Left lung (tissue), 10 donors: ENCODE measurements around the gene GLCE. TPM values are rescaled to one million over a fixed set of nuclear protein-coding genes. Genes with fewer than 3 reads are reported as not detected.

Experiments used
- ATAC-seq: fragments of 200-7000 bp; cut with Tn5 transposase; one replicate; pipeline ENCODE4 v1.9.1; 2020; ENCODE audit warnings: moderate library complexity
- DNase-seq, 4 donors: peaks; one replicate each; pipeline ENCODE4 v3.0.0-alpha.2; 2013 to 2020
- H3K27ac ChIP-seq, 2 donors: fragments of 200-600 bp; sonication (generic) in 1 of 2; one replicate each; pipeline versions ENCODE4 v1.5.0 to v1.8.0; 2020 to 2021
- H3K27me3 ChIP-seq, 2 donors: fragments of 200-600 bp; sonication (generic) in 1 of 2; one replicate each; pipeline versions ENCODE4 v1.5.0 to v1.8.0; 2020 to 2021
- H3K36me3 ChIP-seq, 2 donors: fragments of 200-600 bp; sonication (generic) in 1 of 2; one replicate each; pipeline versions ENCODE4 v1.5.0 to v1.8.0; 2020 to 2021
- H3K4me1 ChIP-seq, 2 donors: fragments of 200-600 bp; one replicate each; pipeline ENCODE4 v1.8.0; 2021
- H3K4me3 ChIP-seq, 2 donors: fragments of 200-600 bp; sonication (generic) in 1 of 2; one replicate each; pipeline versions ENCODE4 v1.5.0 to v1.8.0; 2020 to 2021; ENCODE audit warnings: mild to moderate bottlenecking in 1 of 2
- H3K9me3 ChIP-seq, 2 donors: fragments of 200-600 bp; sonication (generic) in 1 of 2; one replicate each; pipeline versions ENCODE4 v1.5.0 to v1.8.0; 2020 to 2021
- intact Hi-C, 2 donors: fragments of 100-400 bp; cut with DNase I; formaldehyde crosslinking; loops; one replicate each; pipeline versions ENCODE4 v1.11.2 to v1.14.2; 2022
- polyA plus RNA-seq, 6 donors: library from polyadenylated mRNA; unstranded; fragments of 120-200 nt; gene quantifications; one replicate each; pipeline ENCODE4 v1.2.1, GENCODE V29; 2013; ENCODE audit not compliant: insufficient read length in 6 of 6
- total RNA-seq, 2 donors: library from RNA; stranded (reverse); fragmentation: NEBNext Ultra II Directional; extraction: Animal tissue kit (Norgen Biotek cat#: 25700); gene quantifications; one replicate each; pipeline ENCODE4 v1.2.1, GENCODE V29; 2021
- TF ChIP-seq, protein P1 (sequence below), 2 donors: fragments of 200-600 bp; sonication (generic) in 1 of 2; IDR thresholded peaks; one replicate each; pipeline versions ENCODE4 v1.5.0 to v1.8.0; 2021; ENCODE audit warnings: antibody characterized with exemption in 2 of 2
- donor health status: DM: no; HTN: yes; CAD: no.
- donor health status: DM: no; HTN: no; CAD: no.

Gene GLCE
- total and polyA plus RNA-seq, 8 donors: 18.2 to 66.6 (median 60.6) TPM

DNA sequence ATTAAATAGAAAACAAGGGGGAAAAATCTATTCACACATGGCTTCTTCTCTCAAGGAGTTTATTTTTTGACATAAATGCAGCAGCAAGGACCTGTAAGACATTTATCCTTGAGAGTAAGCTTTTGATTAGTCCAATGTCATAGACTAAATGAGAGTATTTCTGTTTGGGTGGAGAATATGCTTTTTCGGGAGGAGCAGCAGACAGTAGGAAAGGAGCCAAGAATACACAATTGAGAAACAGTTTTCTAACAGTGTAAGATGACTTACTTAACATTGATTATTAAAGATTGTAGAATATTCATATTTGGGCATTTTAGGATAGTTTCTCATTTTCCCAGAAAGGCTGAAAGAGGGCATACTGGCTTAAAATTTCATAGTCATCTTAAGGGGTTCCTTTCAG, 72.3 kb downstream of the GLCE start:
- DNase-seq: peak in 1 of 4 donors; percentile 27
- no peak for ATAC-seq
- no peaks in the 10 kb centered on the region for H3K27me3 ChIP-seq
- TF ChIP-seq, protein P1, sequence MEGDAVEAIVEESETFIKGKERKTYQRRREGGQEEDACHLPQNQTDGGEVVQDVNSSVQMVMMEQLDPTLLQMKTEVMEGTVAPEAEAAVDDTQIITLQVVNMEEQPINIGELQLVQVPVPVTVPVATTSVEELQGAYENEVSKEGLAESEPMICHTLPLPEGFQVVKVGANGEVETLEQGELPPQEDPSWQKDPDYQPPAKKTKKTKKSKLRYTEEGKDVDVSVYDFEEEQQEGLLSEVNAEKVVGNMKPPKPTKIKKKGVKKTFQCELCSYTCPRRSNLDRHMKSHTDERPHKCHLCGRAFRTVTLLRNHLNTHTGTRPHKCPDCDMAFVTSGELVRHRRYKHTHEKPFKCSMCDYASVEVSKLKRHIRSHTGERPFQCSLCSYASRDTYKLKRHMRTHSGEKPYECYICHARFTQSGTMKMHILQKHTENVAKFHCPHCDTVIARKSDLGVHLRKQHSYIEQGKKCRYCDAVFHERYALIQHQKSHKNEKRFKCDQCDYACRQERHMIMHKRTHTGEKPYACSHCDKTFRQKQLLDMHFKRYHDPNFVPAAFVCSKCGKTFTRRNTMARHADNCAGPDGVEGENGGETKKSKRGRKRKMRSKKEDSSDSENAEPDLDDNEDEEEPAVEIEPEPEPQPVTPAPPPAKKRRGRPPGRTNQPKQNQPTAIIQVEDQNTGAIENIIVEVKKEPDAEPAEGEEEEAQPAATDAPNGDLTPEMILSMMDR (IDR thresholded peaks at IDR 0.05): no peak
- H3K4me1 ChIP-seq: no peaks in the 10 kb centered on the region
- no peak overlapping the region for H3K27ac ChIP-seq
- H3K9me3 ChIP-seq: no peaks in the 10 kb centered on the region
- H3K36me3 ChIP-seq: peaks cover 0 to 12% of the 10 kb centered on the region in 2 donors
- intact Hi-C loops: no loop called here
- H3K4me3 ChIP-seq: no peak overlapping the region

DNA sequence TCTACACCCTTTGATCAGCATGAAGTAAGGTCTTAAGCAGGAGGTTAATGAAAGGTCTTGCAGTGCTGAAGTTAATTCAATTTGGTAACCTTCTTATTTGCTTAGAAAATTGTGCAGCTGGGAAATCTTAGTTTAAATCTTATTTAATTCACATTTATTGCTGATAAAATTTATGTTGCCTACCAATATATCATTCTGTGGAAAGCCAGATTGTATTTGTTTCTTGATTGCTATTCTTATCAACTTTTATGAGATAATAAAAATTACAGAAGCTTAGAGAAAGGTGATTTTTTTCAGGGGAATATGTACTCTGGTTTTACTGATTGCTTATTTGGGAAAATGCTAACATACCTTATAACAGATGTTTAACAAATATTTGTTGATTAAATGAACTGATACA, 74.2 kb downstream of the GLCE start:
- intact Hi-C loops: no loop called here
- DNase-seq (no peak), ATAC-seq (no peak)
- Histone ChIP-seq H3K9me3 (no peaks in the 10 kb centered on the region), H3K36me3 (peaks cover 0 to 2% of the 10 kb centered on the region in 2 donors), H3K4me1 (no peaks in the 10 kb centered on the region), H3K27ac (no peak overlapping the region), H3K4me3 (no peak overlapping the region), H3K27me3 (no peaks in the 10 kb centered on the region)
- TF ChIP-seq, protein P1 (IDR thresholded peaks at IDR 0.05): no peak

DNA sequence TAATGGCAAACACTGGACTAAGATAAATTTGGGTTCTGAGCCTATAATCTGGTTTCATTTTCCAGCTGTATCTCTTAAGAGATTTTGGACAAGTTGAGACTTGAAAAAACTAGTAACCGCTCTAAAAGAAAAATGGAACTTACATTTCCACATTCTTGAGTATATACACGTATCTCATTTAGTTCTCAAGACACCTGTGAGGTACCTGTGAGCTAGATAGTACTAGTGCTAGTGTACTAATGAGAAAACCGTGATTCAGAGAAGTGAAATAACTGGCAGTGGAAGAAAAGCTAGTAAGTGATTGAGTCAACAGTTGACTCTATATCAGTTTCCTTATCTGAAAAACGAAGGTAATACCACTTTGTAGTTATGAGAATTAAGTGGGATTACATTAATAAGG, 76.1 kb downstream of the GLCE start:
- Histone ChIP-seq H3K4me3 (no peak overlapping the region), H3K4me1 (no peaks in the 10 kb centered on the region), H3K27ac (no peak overlapping the region), H3K9me3 (no peaks in the 10 kb centered on the region), H3K27me3 (no peaks in the 10 kb centered on the region), H3K36me3 (no peaks in the 10 kb centered on the region)
- intact Hi-C loops: no loop called here
- TF ChIP-seq, protein P1 (IDR thresholded peaks at IDR 0.05): no peak
- ATAC-seq: no peak
- DNase-seq: no peak

DNA sequence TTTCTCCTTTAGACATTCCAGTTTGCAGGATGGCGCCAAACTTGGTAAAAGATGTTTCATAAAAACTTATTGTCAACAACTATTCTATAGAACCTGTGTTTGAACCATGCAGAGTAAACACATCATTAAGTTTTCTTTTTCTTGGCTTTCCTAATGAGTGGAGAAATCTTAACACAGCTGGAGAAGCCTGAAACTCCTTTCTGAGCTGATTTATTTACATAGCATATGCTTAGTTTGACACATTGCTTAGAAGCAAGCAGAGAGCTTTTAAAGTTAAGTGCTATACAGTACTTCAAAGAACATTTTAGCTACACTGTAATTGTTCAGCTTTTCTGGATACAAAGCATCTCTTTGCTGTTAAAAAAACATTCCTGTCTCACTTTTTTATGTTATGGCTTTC, 77.3 kb downstream of the GLCE start:
- no peaks in the 10 kb centered on the region for H3K9me3 ChIP-seq
- H3K4me3 ChIP-seq: no peak overlapping the region
- no peaks in the 10 kb centered on the region for H3K27me3 ChIP-seq
- no peak overlapping the region for H3K27ac ChIP-seq
- no peaks in the 10 kb centered on the region for H3K36me3 ChIP-seq
- DNase-seq: no peak
- TF ChIP-seq, protein P1 (IDR thresholded peaks at IDR 0.05): no peak
- no peak for ATAC-seq
- intact Hi-C loops: no loop called here
- H3K4me1 ChIP-seq: no peaks in the 10 kb centered on the region

DNA sequence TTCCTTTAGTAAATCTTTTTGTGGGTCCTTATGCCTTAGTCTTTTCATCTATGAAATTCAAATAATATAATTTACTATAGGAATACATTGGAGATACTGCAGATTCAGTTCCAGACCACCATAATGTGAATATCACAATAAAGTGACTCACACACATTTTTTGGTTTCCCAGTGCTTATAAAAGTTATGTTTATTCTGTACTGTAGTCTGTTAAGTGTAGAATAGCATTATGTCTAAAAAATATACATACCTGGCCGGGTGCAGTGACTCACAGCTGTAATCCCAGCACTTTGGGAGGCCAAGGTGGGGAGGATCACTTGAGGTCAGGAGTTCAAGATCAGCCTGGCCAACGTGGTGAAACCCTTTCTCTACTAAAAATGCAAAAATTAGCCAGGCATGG, 84.4 kb downstream of the GLCE start:
- H3K27me3 ChIP-seq: no peaks in the 10 kb centered on the region
- no peak for ATAC-seq

More for the DNA sequence above, 84.4 kb downstream of the GLCE start:
- no peaks in the 10 kb centered on the region for H3K36me3 ChIP-seq
- TF ChIP-seq, protein P1 (IDR thresholded peaks at IDR 0.05): no peak
- no peaks in the 10 kb centered on the region for H3K9me3 ChIP-seq
- H3K4me1 ChIP-seq: no peaks in the 10 kb centered on the region
- intact Hi-C loops: no loop called here
- DNase-seq: no peak
- no peak overlapping the region for H3K4me3 ChIP-seq
- H3K27ac ChIP-seq: no peak overlapping the region
